Upper lobe of right lung (tissue), 1 donor: Measurements from ENCODE around the gene NMNAT2. TPM values are rescaled to one million over a fixed set of nuclear protein-coding genes. Genes with fewer than 3 reads are reported as not detected.

Experiments used
- ATAC-seq: fragments of 200-7000 bp; cut with Tn5 transposase; one replicate; pipeline ENCODE4 v1.9.1; 2020; ENCODE audit warnings: mild to moderate bottlenecking, moderate library complexity
- DNase-seq: peaks from one replicate; pipeline ENCODE4 v3.0.0-alpha.2; 2020
- H3K27ac ChIP-seq: fragments of 200-600 bp; one replicate; pipeline ENCODE4 v1.8.0; 2022
- H3K27me3 ChIP-seq: fragments of 200-600 bp; one replicate; pipeline ENCODE4 v1.8.0; 2022; ENCODE audit warnings: mild to moderate bottlenecking
- H3K36me3 ChIP-seq: fragments of 200-600 bp; one replicate; pipeline ENCODE4 v1.8.0; 2022
- H3K4me1 ChIP-seq: fragments of 200-600 bp; one replicate; pipeline ENCODE4 v1.8.0; 2022
- H3K4me3 ChIP-seq: fragments of 200-600 bp; one replicate; pipeline ENCODE4 v1.8.0; 2022; ENCODE audit warnings: mild to moderate bottlenecking
- H3K9me3 ChIP-seq: fragments of 200-600 bp; one replicate; pipeline ENCODE4 v1.8.0; 2022
- intact Hi-C: fragments of 100-400 bp; cut with DNase I; formaldehyde crosslinking; loops from one replicate; pipeline ENCODE4 v1.11.0; 2022
- total RNA-seq: library from RNA; stranded (reverse); fragmentation: NEBNext Ultra II Directional; extraction: Animal tissue kit (Norgen Biotek cat#: 25700); gene quantifications from one replicate; pipeline ENCODE4 v1.2.1, GENCODE V29; 2021
- TF ChIP-seq, protein P1 (sequence below): fragments of 200-600 bp; IDR thresholded peaks from one replicate; pipeline ENCODE4 v1.8.0; 2022; ENCODE audit warnings: antibody characterized with exemption
- donor health status: DM: no; HTN: yes; CAD: no; lungs with severe emphysema.

The NMNAT2 gene
- total RNA-seq, 1 donor from 2014 or later = 0.38 TPM

DNA sequence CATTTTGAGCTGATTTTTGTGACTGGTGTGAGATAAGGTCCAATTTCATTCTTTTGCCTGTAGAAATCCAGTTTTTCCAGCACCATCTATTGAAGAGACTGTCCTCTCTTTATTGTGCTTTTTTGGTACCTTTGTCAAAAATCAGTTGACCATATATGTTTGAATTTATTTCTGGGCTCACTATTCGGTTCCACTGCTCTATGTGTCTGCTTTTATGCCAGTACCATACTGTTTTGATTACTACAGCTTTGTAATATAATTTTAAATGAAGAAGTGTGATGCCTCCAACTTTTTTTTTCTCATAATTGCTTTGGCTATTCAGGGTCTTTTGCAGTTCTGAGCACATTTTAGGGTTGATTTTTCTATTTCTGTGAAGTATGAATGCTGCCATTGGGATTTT is 163.1 kb downstream of the NMNAT2 start:
- Histone ChIP-seq H3K4me3 (no peak overlapping the region), H3K4me1 (no peaks in the 10 kb centered on the region), H3K9me3 (no peaks in the 10 kb centered on the region), H3K36me3 (no peaks in the 10 kb centered on the region), H3K27ac (no peak overlapping the region), H3K27me3 (no peaks in the 10 kb centered on the region)
- TF ChIP-seq, protein P1, sequence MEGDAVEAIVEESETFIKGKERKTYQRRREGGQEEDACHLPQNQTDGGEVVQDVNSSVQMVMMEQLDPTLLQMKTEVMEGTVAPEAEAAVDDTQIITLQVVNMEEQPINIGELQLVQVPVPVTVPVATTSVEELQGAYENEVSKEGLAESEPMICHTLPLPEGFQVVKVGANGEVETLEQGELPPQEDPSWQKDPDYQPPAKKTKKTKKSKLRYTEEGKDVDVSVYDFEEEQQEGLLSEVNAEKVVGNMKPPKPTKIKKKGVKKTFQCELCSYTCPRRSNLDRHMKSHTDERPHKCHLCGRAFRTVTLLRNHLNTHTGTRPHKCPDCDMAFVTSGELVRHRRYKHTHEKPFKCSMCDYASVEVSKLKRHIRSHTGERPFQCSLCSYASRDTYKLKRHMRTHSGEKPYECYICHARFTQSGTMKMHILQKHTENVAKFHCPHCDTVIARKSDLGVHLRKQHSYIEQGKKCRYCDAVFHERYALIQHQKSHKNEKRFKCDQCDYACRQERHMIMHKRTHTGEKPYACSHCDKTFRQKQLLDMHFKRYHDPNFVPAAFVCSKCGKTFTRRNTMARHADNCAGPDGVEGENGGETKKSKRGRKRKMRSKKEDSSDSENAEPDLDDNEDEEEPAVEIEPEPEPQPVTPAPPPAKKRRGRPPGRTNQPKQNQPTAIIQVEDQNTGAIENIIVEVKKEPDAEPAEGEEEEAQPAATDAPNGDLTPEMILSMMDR = no peak
- DNase-seq (no peak), ATAC-seq (no peak)
- intact Hi-C loops = no loop called here

- intact Hi-C loops = no loop called here
- Histone ChIP-seq H3K4me3 (no peak overlapping the region), H3K36me3 (no peaks in the 10 kb centered on the region), H3K4me1 (no peaks in the 10 kb centered on the region), H3K9me3 (no peaks in the 10 kb centered on the region), H3K27me3 (no peaks in the 10 kb centered on the region), H3K27ac (no peak overlapping the region)
- TF ChIP-seq, protein P1 = no peak
- ATAC-seq = no peak
- DNase-seq = no peak
Measured at GRCh38 chr1:183251959-183252450, 166.2 kb downstream of the NMNAT2 start.

- no peaks in the 10 kb centered on the region for H3K4me1 ChIP-seq
- H3K9me3 ChIP-seq = no peaks in the 10 kb centered on the region
- no peak overlapping the region for H3K4me3 ChIP-seq
- no peaks in the 10 kb centered on the region for H3K36me3 ChIP-seq
- H3K27me3 ChIP-seq = no peaks in the 10 kb centered on the region
- no peak for DNase-seq
- intact Hi-C loops = no loop called here
- no peak for ATAC-seq
- no peak overlapping the region for H3K27ac ChIP-seq
- TF ChIP-seq, protein P1 = no peak
Measured at GRCh38 chr1:183251101-183251958, 166.8 kb downstream of the NMNAT2 start.

- no peak overlapping the region for H3K4me3 ChIP-seq
- TF ChIP-seq, protein P1 = no peak
- peaks cover 5% of the 10 kb centered on the region for H3K4me1 ChIP-seq
- H3K9me3 ChIP-seq = no peaks in the 10 kb centered on the region
- H3K27me3 ChIP-seq = no peaks in the 10 kb centered on the region
- no peak for ATAC-seq
- no peak for DNase-seq
- no peak overlapping the region for H3K27ac ChIP-seq
- no peaks in the 10 kb centered on the region for H3K36me3 ChIP-seq
- intact Hi-C loops = no loop called here
Measured at GRCh38 chr1:183249941-183250452, 168.2 kb downstream of the NMNAT2 start.

- intact Hi-C loops = no loop called here
- H3K4me1 ChIP-seq = peaks cover 12% of the 10 kb centered on the region
- no peaks in the 10 kb centered on the region for H3K9me3 ChIP-seq
- no peaks in the 10 kb centered on the region for H3K36me3 ChIP-seq
- H3K4me3 ChIP-seq = no peak overlapping the region
- H3K27me3 ChIP-seq = no peaks in the 10 kb centered on the region
- ATAC-seq (no peak), DNase-seq (no peak)
- no peak overlapping the region for H3K27ac ChIP-seq
- TF ChIP-seq, protein P1 = no peak
Measured at GRCh38 chr1:183248989-183249691, 169.0 kb downstream of the NMNAT2 start.
